Hematopoietic multipotent progenitor cell treated with erythropoietin and hydrocortisone succinate and interleukin-3 and kit ligand, for 15 days (in vitro differentiated cells): ENCODE data around the gene PCDHGA7.
"Not testable (repeated sequence)": the region's sequence is repeated elsewhere in the genome, so short reads cannot be mapped to it uniquely, and the experiment has no call there.

Experiments
- DNase-seq: peaks from one replicate; pipeline ENCODE4 v3.0.0-alpha.2; 2015; ENCODE audit warnings: low spot score

Gene PCDHGA7

DNA sequence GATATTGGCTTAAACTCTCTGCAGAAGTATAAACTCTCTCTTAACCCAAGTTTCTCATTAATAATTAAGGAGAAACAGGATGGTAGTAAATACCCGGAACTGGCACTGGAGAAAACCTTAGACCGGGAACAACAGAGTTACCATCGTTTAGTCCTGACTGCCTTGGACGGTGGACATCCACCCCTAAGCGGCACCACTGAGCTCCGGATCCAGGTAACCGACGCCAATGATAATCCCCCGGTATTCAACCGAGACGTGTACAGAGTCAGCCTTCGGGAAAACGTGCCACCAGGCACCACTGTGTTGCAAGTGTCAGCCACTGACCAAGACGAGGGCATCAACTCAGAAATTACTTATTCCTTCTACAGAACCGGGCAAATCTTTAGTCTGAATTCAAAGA is 16.1 kb downstream of the PCDHGA7 start:
- DNase-seq = no peak

DNA sequence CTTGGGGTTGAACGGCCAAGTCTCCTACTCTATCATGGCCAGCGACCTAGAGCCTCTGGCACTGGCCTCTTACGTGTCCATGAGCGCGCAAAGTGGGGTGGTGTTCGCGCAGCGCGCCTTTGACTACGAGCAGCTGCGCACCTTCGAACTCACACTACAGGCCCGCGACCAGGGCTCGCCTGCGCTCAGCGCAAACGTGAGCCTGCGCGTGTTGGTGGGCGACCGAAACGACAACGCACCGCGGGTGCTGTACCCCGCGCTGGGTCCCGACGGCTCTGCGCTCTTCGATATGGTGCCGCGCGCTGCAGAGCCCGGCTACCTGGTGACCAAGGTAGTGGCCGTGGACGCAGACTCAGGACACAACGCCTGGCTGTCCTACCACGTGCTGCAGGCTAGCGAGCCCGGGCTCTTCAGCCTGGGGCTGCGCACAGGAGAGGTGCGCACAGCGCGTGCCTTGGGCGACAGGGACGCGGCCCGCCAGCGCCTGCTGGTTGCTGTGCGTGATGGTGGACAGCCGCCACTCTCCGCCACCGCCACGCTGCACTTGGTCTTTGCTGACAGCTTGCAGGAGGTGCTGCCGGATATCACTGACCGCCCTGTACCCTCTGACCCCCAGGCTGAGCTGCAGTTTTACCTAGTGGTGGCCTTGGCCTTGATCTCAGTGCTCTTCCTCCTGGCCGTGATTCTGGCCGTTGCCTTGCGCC is 17.2 kb downstream of the PCDHGA7 start:
- no peak for DNase-seq

DNA sequence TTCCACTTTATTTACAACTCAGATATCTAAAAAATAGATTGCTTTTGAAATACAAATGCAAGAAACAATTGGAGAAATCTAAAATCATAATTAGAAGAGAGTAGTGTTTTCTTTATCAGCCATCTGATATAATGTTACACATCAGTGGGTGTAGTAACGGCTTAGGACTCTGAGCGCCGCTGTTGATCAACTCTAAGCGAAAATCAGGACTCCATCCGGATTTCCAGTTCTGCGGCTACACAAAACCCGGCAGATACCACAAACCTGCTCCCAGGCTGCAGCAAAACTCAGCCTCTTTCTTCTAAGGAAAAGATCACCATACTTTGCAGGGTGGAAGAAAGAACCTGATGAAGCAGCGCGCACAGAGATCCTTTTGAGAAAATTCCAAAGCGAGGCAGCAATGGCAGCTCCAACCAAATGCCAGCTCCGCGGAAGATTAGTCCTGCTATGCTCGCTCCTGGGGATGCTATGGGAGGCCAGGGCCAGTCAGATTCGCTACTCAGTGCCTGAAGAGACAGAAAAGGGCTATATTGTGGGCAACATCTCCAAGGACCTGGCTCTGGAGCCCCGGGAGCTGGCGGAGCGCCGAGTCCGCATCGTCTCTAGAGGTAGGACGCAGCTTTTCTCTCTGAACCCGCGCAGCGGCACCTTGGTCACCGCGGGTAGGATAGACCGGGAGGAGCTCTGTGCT is 20.2 kb downstream of the PCDHGA7 start, which contains the start of gene PCDHGA9:
Gene PCDHGA9 (plus strand): TSS at position 226 of the 691 bp plus-strand sequence. CDS start 175 bp downstream, at position 401.
- no peak for DNase-seq

DNA sequence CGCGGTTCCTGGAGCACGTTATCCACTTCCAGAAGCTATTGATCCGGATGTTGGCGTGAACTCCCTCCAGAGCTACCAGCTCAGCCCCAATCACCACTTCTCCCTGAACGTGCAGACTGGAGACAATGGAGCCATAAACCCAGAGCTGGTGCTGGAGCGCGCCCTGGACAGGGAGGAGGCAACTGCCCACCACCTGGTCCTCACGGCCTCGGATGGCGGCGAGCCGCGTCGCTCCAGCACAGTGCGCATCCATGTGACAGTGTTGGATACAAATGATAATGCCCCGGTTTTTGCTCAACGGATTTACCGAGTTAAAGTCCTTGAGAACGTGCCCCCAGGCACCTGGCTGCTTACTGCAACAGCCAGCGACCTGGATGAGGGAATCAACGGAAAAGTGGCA is 20.8 kb downstream of the PCDHGA7 start:
- DNase-seq = no peak

DNA sequence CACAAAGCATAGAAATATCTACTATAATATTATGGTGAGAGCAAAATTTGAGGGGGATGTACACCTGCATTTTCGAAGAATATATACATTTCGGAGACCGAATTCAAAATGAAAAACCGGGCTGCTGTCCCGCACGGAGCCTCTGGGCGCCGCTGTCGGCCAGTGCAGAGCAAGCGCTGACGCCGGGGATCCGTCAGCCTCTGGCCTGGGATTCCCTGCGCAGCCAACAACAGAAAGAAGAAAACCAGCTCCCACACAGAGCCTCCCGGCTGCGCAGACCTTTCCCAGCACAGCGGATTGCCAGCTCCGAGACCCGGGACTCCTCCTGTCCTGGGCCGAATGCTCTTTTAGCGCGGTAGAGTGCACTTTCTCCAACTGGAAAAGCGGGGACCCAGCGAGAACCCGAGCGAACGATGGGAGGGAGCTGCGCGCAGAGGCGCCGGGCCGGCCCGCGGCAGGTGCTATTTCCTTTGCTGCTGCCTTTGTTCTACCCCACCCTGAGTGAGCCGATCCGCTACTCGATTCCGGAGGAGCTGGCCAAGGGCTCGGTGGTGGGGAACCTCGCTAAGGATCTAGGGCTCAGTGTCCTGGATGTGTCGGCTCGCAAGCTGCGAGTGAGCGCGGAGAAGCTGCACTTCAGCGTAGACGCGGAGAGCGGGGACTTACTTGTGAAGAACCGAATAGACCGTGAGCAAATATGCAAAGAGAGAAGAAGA is 25.4 kb downstream of the PCDHGA7 start, which contains the start of gene PCDHGB6:
Gene PCDHGB6 (plus strand): TSS at position 232 of the 716 bp plus-strand sequence. CDS start 182 bp downstream, at position 414.
- DNase-seq = not testable (repeated sequence)

DNA sequence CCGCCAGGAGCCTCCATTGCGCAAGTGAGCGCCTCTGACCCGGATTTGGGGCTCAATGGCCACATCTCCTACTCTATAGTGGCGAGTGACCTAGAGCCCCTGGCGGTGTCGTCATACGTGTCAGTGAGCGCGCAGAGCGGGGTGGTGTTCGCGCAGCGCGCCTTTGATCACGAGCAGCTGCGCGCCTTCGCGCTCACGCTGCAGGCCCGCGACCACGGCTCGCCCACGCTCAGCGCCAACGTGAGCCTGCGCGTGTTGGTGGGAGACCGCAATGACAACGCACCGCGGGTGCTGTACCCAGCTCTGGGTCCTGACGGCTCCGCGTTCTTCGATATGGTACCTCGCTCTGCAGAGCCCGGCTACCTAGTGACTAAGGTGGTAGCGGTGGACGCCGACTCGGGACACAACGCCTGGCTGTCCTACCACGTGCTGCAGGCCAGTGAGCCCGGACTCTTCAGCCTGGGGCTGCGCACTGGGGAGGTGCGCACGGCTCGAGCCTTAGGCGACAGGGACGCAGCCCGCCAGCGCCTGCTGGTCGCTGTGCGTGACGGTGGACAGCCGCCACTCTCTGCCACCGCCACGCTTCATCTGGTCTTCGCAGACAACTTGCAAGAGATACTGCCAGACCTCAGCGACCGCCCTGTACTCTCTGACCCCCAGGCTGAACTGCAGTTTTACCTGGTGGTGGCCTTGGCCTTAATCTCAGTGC is 27.2 kb downstream of the PCDHGA7 start:
- no peak for DNase-seq

DNA sequence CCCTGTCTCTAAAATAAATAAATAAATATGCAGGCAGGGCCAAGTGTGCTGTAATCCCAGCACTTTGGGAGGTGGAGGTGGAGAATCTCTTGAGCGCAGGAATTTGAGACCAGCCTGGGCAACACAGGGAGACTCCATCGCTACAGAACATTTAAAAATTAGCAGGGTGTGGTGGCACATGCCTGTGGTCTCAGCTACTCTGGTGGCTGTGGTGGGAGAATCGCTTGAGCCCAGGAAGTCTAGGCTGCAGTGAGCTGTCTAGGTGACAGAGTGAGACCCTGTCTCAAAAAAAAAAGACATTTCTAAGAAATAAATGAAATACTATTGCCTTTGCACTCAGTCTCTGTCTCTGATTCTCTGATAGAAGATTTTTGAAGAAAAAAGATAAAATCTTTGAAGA is 29.0 kb downstream of the PCDHGA7 start:
- DNase-seq = no peak

DNA sequence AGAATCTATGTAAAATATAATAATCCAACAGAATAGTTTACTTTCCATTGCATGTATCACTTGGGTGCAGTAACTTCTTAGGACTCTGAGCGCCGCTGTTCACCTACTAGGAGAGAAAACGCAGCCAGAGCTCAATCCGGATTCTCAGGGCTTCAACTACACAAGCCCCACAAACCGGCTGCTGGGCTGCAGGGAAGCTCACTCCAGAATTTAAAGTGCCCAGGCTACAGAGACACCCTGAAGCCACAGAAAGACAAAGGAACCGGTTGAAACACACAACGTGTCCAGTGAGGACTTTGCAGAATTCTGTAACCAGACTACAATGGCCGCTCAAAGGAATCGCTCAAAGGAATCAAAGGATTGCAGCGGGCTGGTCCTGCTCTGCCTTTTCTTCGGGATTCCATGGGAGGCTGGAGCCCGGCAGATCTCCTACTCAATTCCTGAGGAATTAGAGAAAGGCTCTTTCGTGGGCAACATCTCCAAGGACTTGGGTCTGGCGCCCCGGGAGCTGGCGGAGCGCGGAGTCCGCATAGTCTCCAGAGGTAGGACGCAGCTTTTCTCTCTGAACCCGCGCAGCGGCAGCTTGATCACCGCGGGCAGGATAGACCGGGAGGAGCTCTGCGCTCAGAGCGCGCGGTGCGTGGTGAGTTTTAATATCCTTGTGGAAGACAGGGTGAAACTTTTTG is 30.5 kb downstream of the PCDHGA7 start, which contains the start of gene PCDHGA10:
Gene PCDHGA10 (plus strand): TSS at position 134 of the 686 bp plus-strand sequence. CDS start 189 bp downstream, at position 323.
- peak; percentile 9 for DNase-seq

DNA sequence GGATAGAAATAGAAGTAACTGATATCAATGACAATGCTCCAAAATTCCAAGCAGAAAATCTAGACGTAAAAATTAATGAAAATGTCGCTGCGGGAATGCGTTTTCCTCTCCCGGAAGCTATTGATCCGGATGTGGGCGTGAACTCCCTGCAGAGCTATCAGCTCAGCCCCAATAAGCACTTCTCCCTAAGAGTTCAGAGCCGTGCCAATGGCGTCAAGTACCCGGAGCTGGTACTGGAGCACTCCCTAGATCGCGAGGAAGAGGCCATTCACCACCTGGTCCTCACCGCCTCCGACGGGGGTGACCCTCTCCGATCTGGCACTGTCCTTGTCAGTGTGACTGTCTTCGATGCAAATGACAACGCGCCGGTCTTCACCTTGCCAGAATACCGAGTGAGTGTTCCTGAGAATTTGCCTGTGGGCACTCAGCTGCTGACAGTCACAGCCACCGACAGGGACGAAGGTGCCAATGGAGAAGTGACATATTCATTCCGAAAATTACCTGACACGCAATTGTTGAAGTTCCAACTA is 31.1 kb downstream of the PCDHGA7 start:
- DNase-seq = no peak

DNA sequence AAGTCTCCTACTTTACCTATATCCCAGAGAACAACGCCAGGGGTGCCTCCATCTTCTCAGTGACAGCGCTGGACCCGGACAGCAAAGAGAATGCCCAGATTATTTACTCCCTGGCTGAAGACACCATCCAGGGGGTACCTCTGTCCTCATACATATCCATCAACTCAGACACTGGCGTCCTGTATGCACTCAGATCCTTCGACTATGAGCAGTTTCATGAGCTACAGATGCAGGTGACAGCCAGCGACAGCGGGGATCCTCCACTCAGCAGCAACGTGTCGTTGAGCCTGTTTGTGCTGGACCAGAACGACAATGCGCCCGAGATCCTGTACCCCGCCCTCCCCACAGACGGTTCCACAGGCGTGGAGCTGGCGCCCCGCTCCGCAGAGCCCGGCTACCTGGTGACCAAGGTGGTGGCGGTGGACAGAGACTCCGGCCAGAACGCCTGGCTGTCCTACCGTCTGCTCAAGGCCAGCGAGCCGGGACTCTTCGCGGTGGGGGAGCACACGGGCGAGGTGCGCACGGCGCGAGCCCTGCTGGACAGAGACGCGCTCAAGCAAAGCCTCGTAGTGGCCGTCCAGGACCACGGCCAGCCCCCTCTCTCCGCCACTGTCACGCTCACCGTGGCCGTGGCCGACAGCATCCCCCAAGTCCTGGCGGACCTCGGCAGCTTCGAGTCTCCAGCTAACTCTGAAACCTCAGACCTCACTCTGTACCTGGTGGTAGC is 32.2 kb downstream of the PCDHGA7 start:
- not testable (repeated sequence) for DNase-seq

DNA sequence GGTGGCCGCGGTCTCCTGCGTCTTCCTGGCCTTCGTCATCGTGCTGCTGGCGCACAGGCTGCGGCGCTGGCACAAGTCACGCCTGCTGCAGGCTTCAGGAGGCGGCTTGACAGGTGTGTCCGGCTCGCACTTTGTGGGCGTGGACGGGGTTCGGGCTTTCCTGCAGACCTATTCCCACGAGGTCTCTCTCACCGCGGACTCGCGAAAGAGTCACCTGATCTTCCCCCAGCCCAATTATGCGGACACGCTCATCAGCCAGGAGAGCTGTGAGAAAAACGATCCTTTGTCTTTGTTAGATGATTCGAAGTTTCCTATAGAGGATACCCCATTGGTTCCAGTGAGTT is 32.7 kb downstream of the PCDHGA7 start:
- not testable (repeated sequence) for DNase-seq

DNA sequence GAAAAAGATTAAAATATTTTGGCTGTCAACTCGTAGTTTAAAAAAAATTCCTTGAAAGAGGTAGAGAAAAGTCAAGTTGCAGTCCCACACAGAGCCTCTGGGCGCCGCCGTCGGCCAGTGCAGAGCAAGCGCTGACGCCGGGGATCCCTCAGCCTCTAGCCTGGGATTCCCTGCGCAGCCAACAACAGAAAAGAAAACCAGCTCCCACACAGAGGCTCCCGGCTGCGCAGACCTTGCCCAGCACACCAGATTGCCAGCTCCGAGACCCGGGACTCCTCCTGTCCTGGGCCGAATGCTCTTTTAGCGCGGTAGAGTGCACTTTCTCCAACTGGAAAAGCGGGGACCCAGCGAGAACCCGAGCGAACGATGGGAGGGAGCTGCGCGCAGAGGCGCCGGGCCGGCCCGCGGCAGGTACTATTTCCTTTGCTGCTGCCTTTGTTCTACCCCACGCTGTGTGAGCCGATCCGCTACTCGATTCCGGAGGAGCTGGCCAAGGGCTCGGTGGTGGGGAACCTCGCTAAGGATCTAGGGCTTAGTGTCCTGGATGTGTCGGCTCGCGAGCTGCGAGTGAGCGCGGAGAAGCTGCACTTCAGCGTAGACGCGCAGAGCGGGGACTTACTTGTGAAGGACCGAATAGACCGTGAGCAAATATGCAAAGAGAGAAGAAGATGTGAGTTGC is 35.1 kb downstream of the PCDHGA7 start, which contains the start of gene PCDHGB7:
Gene PCDHGB7 (plus strand): TSS at position 184 of the 679 bp plus-strand sequence. CDS start 183 bp downstream, at position 367.
- peak; percentile 16 for DNase-seq

DNA sequence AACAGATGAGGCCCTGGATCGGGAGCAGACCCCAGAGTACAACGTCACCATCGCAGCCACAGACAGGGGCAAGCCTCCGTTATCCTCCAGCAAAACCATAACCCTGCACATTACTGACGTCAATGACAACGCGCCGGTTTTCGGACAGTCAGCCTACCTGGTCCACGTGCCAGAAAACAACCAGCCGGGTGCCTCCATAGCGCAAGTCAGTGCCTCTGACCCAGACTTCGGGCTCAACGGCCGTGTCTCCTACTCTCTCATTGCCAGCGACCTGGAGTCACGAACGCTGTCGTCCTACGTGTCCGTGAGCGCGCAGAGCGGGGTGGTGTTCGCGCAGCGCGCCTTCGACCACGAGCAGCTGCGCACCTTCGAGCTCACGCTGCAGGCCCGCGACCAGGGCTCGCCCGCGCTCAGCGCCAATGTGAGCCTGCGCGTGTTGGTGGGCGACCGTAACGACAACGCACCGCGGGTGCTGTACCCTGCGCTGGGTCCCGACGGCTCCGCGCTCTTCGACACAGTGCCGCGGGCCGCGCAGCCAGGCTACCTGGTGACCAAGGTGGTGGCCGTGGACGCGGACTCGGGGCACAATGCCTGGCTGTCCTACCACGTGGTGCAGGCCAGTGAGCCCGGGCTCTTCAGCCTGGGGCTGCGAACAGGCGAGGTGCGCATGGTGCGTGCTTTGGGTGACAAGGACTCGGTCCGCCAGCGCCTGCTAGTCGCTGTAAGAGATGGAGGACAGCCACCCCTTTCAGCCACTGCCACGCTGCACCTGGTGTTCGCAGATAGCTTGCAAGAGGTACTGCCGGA is 36.7 kb downstream of the PCDHGA7 start:
- no peak for DNase-seq

DNA sequence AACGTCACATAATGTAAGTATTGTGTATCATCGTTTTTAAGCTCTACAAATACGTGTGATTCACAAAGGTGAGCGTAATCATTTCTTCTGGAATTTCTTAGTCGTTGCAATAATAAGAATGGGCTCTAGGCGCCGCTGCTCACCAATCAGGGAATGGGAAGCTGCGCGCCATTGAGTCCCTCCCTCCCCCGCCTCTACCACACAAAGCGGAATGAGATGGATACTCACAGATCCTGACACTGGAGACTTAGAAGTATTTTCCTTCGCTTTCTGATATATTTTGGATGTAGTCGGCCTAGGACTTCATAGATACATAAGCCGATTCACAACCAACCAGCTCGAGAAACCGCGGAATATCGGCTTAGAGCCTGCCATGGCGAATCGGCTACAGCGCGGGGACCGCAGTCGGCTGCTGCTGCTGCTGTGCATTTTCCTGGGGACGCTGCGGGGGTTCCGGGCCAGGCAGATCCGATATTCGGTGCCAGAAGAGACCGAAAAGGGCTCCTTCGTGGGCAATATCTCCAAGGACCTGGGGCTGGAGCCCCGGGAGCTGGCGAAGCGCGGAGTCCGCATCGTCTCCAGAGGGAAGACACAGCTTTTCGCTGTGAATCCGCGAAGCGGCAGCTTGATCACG is 38.4 kb downstream of the PCDHGA7 start, which contains the start of gene PCDHGA11:
Gene PCDHGA11 (plus strand): TSS at position 197 of the 634 bp plus-strand sequence. CDS start 177 bp downstream, at position 374.
- DNase-seq = peak; percentile 49

DNA sequence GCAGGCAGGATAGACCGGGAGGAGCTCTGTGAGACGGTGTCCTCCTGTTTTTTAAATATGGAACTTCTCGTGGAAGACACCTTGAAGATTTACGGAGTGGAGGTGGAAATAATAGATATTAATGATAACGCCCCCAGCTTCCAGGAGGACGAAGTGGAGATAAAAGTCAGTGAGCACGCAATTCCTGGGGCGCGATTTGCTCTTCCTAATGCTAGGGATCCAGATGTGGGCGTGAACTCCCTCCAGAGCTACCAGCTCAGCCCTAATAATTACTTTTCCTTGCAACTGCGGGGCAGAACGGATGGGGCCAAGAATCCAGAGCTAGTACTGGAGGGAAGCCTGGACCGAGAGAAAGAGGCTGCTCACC is 38.9 kb downstream of the PCDHGA7 start:
- no peak for DNase-seq

DNA sequence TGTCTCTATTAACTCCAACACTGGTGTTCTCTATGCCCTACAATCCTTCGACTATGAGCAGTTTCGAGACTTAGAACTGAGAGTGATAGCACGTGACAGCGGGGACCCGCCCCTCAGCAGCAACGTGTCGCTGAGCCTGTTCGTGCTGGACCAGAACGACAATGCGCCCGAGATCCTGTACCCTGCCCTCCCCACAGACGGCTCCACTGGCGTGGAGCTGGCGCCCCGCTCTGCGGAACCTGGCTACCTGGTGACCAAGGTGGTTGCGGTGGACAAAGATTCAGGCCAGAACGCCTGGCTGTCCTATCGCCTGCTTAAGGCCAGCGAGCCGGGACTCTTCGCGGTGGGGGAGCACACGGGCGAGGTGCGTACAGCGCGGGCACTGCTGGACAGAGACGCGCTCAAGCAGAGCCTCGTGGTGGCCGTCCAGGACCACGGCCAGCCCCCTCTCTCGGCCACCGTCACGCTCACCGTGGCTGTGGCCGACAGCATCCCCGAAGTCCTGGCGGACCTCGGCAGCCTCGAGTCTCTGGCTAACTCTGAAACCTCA is 40.3 kb downstream of the PCDHGA7 start:
- no peak for DNase-seq

DNA sequence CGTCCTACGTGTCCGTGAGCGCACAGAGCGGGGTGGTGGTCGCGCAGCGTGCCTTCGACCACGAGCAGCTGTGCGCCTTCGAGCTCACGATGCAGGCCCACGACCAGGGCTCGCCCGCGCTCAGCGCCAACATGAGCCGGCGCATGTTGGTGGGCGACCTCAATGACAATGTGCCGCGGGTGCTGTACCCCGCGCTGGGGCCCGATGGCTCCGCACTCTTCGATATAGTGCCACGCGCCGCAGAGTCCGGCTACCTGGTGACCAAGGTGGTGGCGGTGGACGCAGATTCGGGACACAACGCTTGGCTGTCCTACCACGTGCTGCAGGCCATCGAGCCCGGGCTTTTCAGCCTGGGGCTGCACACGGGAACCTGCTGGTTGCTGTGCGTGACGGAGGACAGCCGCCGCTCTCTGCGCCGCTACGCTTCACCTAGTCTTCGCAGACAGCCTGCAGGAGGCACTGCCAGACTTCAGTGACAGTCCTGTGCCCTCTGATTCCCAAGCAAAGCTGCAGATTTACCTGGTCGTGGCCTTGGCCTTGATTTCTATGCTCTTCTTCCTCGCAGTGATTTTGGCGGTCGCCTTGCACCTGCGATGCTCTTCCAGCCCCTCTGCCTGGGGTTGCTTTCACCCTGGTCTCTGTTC is 45.4 kb downstream of the PCDHGA7 start:
- DNase-seq = no peak
